Left ventricle myocardium inferior (tissue), 1 donor: ENCODE data around the gene CALR3. TPM values are rescaled to one million over a fixed set of nuclear protein-coding genes. Genes with fewer than 3 reads are reported as not detected.
A peak's percentile ranks its signal among the peaks of the same experiment; 100 is the strongest.

Source experiments
- DNase-seq: peaks from one replicate; pipeline ENCODE4 v3.0.0-alpha.2; 2020
- H3K27ac ChIP-seq: fragments of 200-600 bp; replicated peaks from 2 replicates; pipeline ENCODE4 v1.8.0; 2021
- H3K27me3 ChIP-seq: fragments of 200-600 bp; 2 replicates; pipeline ENCODE4 v1.8.0; 2021; ENCODE audit warnings: low read depth
- H3K36me3 ChIP-seq: fragments of 200-600 bp; 2 replicates; pipeline ENCODE4 v1.8.0; 2021
- H3K4me1 ChIP-seq: fragments of 200-600 bp; 2 replicates; pipeline ENCODE4 v1.8.0; 2021
- H3K4me3 ChIP-seq: fragments of 200-600 bp; 2 replicates; pipeline ENCODE4 v1.8.0; 2021; ENCODE audit warnings: mild to moderate bottlenecking, moderate library complexity
- H3K9me3 ChIP-seq: fragments of 200-600 bp; replicated peaks from 2 replicates; pipeline ENCODE4 v1.8.0; 2021
- intact Hi-C: fragments of 100-400 bp; cut with micrococcal nuclease; formaldehyde crosslinking; loops from one replicate; pipeline ENCODE4 v1.11.0; 2022
- total RNA-seq: library from RNA; stranded (reverse); fragmentation: NEBNext Ultra II Directional; extraction: Animal tissue kit (Norgen Biotek cat#: 25700); gene quantifications from one replicate; pipeline ENCODE4 v1.2.1, GENCODE V29; 2021
- TF ChIP-seq, protein P1 (sequence below): fragments of 200-600 bp; IDR thresholded peaks from 2 replicates; pipeline ENCODE4 v1.8.0; 2021; ENCODE audit warnings: antibody characterized with exemption, mild to moderate bottlenecking, borderline replicate concordance
- donor health status: DM: no; HTN: yes; CAD: no; lungs with severe emphysema.

The CALR3 gene
- total RNA-seq, 1 donor from 2014 or later: not detected

DNA sequence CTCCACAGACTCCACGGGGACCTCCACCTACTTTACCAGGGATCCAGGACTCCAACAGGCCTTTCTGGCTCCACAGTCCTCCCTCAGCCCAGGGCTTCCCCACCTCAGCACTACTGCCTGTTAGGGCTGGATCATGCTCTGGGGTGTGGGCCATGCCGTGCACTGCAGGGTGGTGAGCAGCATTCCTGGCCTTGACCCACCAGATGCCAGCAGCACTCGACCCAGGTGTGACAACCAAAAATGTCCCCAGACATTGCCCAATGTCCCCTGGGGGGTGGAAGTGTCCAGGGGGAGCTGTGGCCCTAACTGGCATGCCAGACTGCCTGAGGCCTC, 66.2 kb downstream of the CALR3 start:
- Histone ChIP-seq H3K4me3 (no peak overlapping the region), H3K9me3 (no peaks in the 10 kb centered on the region), H3K4me1 (peaks cover 24% of the 10 kb centered on the region), H3K27ac (peak overlapping the region; percentile 34), H3K36me3 (peaks cover 91% of the 10 kb centered on the region), H3K27me3 (no peaks in the 10 kb centered on the region)
- intact Hi-C loops: no loop called here
- TF ChIP-seq, protein P1, sequence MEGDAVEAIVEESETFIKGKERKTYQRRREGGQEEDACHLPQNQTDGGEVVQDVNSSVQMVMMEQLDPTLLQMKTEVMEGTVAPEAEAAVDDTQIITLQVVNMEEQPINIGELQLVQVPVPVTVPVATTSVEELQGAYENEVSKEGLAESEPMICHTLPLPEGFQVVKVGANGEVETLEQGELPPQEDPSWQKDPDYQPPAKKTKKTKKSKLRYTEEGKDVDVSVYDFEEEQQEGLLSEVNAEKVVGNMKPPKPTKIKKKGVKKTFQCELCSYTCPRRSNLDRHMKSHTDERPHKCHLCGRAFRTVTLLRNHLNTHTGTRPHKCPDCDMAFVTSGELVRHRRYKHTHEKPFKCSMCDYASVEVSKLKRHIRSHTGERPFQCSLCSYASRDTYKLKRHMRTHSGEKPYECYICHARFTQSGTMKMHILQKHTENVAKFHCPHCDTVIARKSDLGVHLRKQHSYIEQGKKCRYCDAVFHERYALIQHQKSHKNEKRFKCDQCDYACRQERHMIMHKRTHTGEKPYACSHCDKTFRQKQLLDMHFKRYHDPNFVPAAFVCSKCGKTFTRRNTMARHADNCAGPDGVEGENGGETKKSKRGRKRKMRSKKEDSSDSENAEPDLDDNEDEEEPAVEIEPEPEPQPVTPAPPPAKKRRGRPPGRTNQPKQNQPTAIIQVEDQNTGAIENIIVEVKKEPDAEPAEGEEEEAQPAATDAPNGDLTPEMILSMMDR: no peak
- DNase-seq: no peak

DNA sequence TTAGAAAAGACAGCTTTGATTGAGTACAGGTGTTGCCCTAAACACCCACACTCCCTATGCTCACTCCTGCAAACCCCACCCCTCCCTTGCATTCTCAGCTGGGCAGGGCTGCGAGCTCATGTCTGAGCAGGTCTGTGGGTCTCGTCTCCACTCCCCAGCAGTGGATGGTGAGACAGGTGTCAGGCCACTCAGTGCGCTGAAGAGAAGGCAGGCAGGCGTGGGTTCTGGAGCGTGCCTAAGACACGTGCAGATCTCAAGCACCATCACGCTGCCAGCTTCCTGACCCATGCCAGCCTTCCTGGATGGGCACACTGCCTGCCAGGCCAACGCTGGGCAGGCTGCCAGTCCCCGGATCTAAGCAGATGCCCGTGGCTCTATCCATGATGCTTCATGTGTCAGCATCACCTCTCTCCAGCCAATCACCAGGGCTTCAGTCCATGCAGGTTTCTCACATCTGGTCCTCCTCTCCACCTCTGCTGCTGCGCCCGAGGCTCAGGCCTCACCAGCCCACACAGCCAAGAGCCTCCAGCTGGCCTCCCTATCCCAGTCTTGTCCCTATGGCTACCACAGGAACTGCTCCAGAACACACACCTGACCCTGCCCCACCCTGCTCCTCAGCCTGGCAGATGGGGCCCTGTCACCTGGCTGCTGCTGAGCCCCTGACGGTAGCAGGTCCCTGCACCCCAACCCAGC, 66.8 kb downstream of the CALR3 start:
- Histone ChIP-seq H3K27me3 (no peaks in the 10 kb centered on the region), H3K9me3 (no peaks in the 10 kb centered on the region), H3K4me3 (no peak overlapping the region), H3K36me3 (peaks cover 91% of the 10 kb centered on the region), H3K27ac (peak overlapping the region; percentile 50), H3K4me1 (peaks cover 19% of the 10 kb centered on the region)
- intact Hi-C loops: no loop called here
- TF ChIP-seq, protein P1: no peak
- peak; percentile 80 for DNase-seq

Other genes starting within 250 kb of the CALR3 start
- 65.2 TPM for gene KLF2, start 171.3 kb downstream of the CALR3 start, total RNA-seq
- 68.1 TPM for gene EPS15L1, start 24.2 kb downstream of the CALR3 start, total RNA-seq
- gene C19orf44, start 227 bp upstream of the CALR3 start, total RNA-seq: 2.9 TPM
- 19.3 TPM for gene CHERP, start 46.3 kb upstream of the CALR3 start, total RNA-seq
- 26.8 TPM for gene SLC35E1, start 76.2 kb upstream of the CALR3 start, total RNA-seq
- 4.0 TPM for gene MED26, start 132.0 kb upstream of the CALR3 start, total RNA-seq
- 30.8 TPM for gene SMIM7, start 164.0 kb upstream of the CALR3 start, total RNA-seq
- 44.6 TPM for gene TMEM38A, start 165.0 kb upstream of the CALR3 start, total RNA-seq
- gene NWD1, start 223.7 kb upstream of the CALR3 start, total RNA-seq: not detected